Measurements from ENCODE around the gene INPP1.

Gene INPP1

DNA sequence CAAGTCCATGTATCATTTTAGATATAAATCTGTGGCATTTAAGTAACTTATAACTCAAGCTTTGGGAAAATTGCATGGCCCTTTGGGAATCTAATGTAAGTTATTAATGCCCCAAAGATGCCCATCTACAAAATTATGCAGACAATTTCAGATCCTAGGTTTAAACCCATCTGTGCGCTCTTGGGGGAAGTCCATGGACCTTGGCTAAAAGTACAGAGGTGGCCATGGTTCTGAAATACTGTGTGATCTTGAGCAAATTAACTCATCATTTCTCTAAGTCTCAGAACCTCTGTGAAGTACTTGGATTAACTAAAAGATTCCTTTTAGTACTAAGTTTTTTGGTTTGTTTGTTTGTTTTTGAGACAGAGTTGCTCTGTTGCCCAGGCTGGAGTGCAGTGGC lies 19.5 kb downstream of the INPP1 start:
- DNase-seq (no peak), ATAC-seq (no peak)

DNA sequence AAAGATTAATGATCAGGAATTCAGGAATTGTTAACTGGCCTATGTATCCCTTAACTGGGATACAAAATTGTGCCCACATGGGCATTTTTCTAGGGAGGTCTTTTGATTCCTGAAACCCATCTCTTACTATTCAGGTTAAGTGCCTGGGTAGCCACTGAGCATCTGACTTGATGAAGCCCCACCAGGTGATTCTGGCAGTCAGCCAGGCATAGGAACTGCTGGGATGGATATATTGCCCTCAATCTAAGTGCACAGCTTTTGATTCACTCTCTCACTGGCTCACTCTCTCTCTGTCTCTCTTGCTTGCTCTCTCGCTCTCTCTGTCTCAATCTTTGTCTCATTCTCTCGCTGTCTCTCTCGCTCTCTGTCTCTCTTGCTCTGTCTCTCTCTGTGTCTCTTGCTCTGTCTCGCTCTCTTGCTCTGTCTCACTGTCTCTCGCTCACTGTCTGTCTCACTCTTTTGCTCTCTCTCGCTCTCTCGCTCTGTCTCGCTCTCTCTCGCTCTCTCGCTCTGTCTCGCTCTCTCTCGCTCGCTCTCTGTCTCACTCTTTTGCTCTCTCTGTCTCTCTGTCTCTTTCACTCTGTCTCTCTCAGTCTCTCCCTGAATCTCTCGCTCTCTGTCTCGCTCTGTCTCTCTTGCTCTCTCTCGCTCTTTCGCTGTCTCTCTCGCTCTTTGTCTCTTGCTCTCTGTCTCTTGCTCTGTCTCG lies 22.3 kb downstream of the INPP1 start:
- ATAC-seq = no peak
- DNase-seq = no peak

- ATAC-seq = no peak
- no peak for DNase-seq
Measured at GRCh38 chr2:190366248-190366753, 22.9 kb downstream of the INPP1 start.

- DNase-seq (no peak), ATAC-seq (no peak)
Measured at GRCh38 chr2:190367091-190367490, 23.7 kb downstream of the INPP1 start.

DNA sequence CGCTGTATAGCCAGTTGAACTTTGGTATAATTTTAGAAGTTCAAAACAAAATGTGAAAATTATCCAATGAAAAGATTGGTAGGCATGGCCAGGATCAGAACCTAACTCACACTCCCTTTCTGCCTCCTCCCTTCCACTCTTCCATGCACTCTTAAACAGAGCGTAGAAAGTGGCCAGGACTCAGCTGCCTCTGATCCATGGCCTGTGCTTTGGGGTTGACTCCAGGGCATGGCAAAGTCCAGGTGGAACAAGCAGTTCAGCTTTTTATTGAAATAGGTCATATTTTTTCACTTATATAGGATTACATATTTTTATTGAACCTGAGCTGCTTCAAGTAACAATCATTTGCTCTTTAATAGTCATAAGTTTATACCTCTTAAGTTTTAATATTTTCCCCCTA lies 26.2 kb downstream of the INPP1 start:
- DNase-seq = no peak
- ATAC-seq = no peak

DNA sequence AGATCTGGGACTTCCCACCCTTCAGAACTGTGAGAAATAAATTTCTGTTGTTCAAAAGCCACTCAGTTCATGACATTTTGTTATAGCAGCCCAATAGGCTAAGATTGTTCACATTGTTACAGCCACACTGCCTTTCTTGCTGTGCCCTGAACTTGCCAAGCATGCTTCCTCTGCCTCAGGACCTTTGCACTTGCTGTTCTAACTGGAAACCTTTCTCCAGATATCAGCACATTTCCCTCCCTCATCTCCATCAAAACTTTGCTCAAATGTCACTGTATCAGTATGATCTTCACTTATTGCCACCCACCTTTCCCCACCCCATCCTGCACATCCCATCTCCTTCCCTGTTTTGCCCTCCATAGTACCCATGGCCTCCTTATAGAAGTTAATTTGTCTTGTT lies 32.7 kb downstream of the INPP1 start:
- DNase-seq (no peak), ATAC-seq (no peak)

GRCh38 chr2:190376591-190377245 lies 33.3 kb downstream of the INPP1 start:
- DNase-seq = no peak
- ATAC-seq = no peak

- no peak for DNase-seq
- ATAC-seq = no peak
Measured at GRCh38 chr2:190378880-190379237, 35.5 kb downstream of the INPP1 start.

GRCh38 chr2:190379249-190379964 lies 36.0 kb downstream of the INPP1 start:
- DNase-seq = no peak
- ATAC-seq = no peak

DNA sequence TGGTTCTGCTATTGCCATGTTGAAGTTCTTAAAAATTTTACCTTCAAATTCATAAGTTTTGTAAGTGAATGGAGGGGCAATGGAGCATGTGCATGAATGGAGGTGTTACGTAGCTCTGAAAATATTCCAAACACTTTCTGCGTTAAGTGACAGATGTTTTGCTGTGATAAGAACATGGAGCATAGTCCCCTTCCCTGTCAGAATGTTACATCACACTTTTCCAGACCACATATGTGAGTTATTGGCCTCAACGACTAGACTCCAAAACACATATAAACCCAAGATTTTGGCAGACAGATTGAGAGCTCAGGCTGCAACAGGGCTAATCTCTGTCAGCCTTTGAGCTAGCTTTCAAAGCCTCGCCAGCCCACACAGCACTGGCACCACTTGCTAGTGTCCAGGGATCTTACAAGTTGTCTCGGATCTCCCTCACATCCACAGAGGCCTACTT lies 37.6 kb downstream of the INPP1 start:
- ATAC-seq (no peak), DNase-seq (no peak)

- ATAC-seq (peak; percentile 59), DNase-seq (no peak)
Measured at GRCh38 chr2:190382851-190383250, 39.5 kb downstream of the INPP1 start.

DNA sequence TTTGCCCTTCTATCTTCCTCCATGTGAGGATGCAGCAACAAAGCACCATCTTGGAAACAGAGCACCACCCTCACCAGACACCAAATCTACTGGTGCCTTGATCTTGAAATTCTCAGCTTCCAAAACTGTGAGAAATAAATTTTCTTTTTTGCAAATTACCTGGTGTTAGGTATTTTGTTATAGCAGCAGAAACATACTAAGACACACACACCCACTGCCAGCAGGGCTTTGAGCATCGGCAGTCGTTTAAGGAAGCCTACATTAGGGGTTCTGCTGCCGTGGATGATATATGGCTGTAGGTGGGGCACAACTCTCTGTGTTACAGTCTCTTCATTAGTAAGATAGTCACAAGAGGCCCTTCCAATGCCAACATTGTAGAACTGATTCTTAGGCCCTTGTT lies 44.0 kb downstream of the INPP1 start:
- ATAC-seq (no peak), DNase-seq (no peak)

- ATAC-seq (no peak), DNase-seq (no peak)
Measured at GRCh38 chr2:190396271-190396670, 52.9 kb downstream of the INPP1 start.

- DNase-seq = no peak
- ATAC-seq = no peak
Measured at GRCh38 chr2:190402986-190403603, 59.7 kb downstream of the INPP1 start.

- no peak for DNase-seq
- peak; percentile 76 for ATAC-seq
Measured at GRCh38 chr2:190404487-190404886, 61.1 kb downstream of the INPP1 start.

DNA sequence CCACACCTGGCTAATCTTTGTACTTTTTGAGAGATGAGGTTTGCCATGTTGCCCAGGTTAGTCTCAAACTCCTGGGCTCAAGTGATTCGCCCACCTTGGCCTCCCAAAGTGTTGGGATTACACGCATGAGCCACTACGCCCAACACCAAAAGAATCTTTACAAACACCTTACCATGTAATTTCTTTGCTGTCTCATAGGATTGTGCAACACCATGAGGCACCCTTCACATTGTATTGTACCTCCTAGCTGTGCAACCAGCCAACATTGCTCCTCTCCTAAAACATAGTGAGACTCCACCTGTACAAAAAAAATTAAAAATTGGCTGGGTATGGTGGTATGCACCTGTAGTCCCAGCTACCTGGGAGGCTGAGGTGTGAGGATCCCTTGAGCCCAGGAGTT lies 61.7 kb downstream of the INPP1 start:
- ATAC-seq (no peak), DNase-seq (no peak)

GRCh38 chr2:190405995-190406394 lies 62.6 kb downstream of the INPP1 start:
- DNase-seq (no peak), ATAC-seq (no peak)

DNA sequence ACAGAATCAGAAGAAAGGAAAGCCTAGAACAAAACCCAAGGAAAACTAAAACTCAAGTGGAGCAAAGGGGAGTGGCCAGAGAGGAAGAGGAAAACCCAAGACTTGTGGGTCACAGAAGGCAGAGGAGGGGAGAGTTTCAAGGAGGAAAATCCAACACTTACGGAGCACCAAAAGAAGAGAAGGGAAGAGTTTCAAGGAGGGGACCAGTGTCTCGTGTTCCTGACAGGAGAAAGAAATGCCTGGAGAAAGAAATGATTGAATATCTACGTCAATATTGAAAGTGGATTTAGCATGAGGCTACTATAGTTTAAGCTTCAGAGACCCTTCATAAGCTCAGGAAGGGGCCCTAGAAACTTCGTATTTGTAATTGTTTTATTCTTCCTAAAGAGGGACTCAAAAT lies 63.4 kb downstream of the INPP1 start:
- DNase-seq (no peak), ATAC-seq (no peak)

DNA sequence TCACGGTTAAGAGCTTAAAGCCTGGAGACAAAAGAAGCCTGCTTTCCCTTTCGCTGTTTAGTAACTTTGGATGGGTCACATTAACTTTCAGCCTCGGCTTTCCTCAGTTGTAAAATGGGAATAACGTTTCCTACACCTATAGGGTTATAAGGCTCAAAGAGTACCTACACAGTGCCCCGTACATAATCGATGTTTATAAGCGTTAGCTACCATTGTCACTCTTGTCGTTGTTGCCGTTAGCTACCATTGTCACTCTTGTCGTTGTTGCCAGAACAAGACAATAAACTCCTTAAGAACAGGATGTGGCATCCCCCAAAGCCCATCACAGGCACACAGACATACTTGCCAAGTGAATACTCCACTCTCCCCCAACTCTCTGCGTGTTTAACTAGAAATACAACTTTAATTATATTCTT lies 63.9 kb downstream of the INPP1 start:
- no peak for DNase-seq
- ATAC-seq = peak; percentile 11

GRCh38 chr2:190407662-190408537 lies 64.5 kb downstream of the INPP1 start, which contains the start of gene MFSD6:
MFSD6 (plus strand) TSS chr2:190408355; CDS start chr2:190436030, 27,675 bp downstream.
- ATAC-seq (peak; percentile 48), DNase-seq (peak; percentile 72)

DNA sequence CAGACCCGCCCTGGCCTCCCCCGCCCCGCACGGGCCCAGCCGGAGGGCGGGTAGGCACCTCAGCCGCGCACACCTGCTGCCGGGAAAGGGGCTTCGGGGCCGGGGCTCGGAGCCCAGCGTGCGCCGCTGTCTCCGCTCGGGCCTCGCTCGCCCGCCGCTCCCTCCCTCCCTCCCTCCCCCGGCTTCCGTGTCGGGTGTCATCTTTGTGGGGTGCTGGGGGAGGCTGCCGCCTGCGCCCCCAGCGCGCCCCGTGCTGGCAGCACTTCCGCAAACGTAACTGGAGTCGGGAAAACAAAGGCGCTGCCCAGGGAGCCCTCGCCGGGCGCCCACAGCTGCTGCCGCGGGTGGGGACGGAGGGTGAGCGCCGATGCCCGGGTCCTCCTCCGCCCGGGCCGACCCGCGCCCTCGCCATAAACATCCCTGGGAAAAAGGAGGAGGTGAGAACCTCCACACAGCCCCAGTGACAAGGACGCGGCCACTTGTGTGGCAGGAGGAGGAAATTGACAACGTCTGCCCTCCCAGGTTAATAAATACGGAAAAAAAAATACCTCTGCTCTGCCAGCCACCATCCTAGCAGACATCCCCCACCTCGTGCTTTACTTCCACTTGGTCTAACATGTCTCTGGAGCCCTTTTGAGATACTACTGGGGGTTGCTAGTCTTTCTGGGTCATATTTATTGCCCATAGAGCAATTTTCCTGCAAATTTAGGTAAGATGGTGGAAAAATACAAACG lies 65.3 kb downstream of the INPP1 start:
- peak; percentile 46 for ATAC-seq
- peak; percentile 75 for DNase-seq
